ENCODE results near the gene RBMS3.

The RBMS3 gene

DNA sequence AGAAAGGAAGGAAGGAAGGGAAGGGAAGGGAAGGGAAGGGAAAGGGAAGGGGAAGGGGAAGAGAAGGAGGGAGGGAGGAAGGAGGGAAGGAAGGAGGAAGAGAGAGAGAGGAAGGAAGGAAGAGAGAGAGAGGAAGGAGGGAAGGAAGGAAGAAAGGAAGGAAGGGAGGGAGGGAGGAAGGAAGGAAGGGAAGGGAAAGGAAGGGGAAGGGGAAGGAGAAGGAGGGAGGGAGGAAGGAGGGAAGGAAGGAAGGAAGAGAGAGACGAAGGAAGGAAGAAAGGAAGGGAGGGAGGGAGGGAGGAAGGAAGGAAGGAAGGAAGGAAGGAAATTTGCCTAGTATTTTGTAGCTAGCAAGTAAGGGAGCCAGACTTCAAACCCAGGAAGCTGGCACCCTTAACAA lies 583.9 kb downstream of the RBMS3 start:
- no peak for DNase-seq (ENCODE audit: low spot score)
- FAIRE-seq: no peak

GRCh38 chr3:29868543-29869101 lies 587.8 kb downstream of the RBMS3 start:
- no peak for FAIRE-seq
- DNase-seq (ENCODE audit: low spot score): no peak

DNA sequence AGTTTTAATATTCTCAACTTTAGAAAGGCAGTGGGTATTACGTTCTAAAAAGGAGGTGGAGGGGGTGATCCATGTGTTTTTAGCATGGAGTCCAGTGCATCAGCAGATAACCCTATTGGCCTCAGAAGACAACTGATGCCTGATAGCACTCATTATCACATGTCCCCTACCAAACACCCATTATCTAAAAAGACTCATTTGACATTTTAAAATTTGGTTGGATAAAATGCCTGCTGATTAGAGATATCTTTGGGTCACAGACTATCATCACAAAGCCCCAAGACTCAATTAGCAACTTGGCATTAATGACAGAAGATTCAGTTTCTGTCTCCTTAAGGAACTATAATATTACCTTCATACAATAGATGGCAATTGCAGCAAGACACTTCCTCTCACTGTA lies 589.3 kb downstream of the RBMS3 start:
- FAIRE-seq (no peak), DNase-seq (ENCODE audit: low spot score) (no peak)

DNA sequence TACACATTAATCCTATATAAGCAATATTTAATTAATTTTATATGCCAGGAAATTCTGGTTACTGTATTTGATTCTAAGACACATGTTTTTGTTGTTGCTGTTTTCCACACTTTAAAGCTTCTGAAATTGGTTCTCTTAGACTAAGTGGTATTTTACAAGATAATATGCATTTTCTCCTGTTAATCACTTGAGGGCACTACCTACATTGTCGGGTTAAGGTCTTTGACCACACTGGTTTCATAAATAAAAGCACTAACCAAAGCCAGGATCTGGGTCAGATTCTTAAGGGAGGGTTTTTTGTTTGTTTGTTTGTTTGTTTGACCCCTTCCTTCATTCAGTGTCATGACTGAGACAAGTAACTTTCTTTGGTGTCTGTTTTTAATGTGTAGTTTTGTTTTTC lies 590.2 kb downstream of the RBMS3 start:
- no peak for DNase-seq (ENCODE audit: low spot score)
- no peak for FAIRE-seq

- FAIRE-seq (no peak), DNase-seq (ENCODE audit: low spot score) (no peak)
Measured at GRCh38 chr3:29880809-29881208, 599.9 kb downstream of the RBMS3 start.

- DNase-seq (ENCODE audit: low spot score) (no peak), FAIRE-seq (no peak)
Measured at GRCh38 chr3:29887451-29887850, 606.6 kb downstream of the RBMS3 start.

- FAIRE-seq (no peak), DNase-seq (ENCODE audit: low spot score) (no peak)
Measured at GRCh38 chr3:29889215-29889614, 608.3 kb downstream of the RBMS3 start.

DNA sequence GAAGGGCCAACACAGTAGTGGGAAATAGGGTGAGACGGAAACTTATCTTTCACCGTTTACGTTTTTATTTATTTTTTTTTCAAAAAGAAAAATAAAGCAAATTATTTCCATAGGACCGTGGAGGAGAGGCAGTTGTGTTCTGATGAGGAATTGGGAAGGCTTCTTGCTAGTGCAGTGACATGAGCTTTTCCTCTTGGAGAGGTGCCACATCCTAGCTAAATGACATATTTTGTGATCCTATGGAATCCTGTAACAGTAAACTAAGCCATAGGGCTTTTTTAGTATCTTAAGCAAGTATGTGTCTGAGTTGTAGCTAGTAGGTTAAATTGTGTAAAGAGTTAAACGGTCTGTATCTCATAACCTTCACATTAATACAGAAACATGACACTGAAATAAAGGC lies 609.9 kb downstream of the RBMS3 start:
- FAIRE-seq (no peak), DNase-seq (ENCODE audit: low spot score) (no peak)

DNA sequence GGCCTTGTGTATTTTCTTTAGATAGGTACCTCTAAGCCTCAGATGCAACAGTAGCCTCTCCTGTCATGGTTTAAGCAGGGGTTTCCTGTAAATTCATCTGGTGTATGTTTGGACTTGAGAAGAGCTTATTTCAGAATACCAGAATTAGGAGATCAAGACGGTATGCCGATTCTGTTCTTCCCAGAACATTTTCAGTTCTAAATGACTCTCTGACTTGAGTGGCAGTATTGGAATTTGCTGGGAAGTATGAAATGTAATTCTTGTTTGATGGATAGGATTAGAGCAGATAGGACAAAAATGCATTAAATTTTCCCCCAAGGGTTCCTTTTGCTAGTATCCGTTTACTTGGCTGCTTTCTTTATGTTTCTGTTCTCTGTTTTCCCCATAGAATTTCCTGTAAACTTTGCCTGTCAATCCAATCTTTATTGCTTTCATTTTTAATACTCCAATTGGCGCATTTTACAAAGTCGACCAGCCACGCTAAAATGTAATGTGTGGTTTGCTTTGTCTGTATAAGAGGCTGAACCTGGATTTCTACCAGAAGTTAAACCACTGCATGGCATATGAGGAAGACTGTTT lies 612.2 kb downstream of the RBMS3 start:
- FAIRE-seq: no peak
- no peak for DNase-seq (ENCODE audit: low spot score)

DNA sequence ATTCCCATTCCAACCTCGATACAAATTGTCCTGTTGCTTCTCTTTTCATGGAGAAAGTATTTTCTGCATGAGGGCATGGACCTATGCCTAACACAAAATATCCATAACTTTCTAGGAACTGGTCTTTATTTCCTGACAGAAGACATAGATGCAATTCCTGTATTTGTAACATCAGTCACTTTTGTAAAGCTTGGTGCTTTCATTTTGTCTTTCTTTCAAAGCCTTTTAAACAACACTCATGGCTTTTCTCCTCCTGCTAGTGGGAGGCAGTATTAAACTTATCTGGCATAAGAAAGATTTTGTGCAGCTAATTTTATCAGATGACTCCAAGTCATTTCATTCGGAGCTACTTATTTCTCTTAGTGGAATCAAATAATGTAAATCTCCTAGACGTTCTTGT lies 616.0 kb downstream of the RBMS3 start:
- DNase-seq (ENCODE audit: low spot score) (no peak), FAIRE-seq (no peak)

- FAIRE-seq: no peak
Measured at GRCh38 chr3:29898171-29898965, 617.5 kb downstream of the RBMS3 start.

GRCh38 chr3:29899021-29899420 lies 618.1 kb downstream of the RBMS3 start:
- DNase-seq (ENCODE audit: low spot score) (no peak), FAIRE-seq (no peak)

More at GRCh38 chr3:29898171-29898965, 617.5 kb downstream of the RBMS3 start:
- DNase-seq (ENCODE audit: low spot score): no peak

GRCh38 chr3:29901097-29901496 lies 620.2 kb downstream of the RBMS3 start:
- DNase-seq (ENCODE audit: low spot score) (no peak), FAIRE-seq (no peak)

- DNase-seq (ENCODE audit: low spot score) (no peak), FAIRE-seq (no peak)
Measured at GRCh38 chr3:29903600-29903999, 622.7 kb downstream of the RBMS3 start.

DNA sequence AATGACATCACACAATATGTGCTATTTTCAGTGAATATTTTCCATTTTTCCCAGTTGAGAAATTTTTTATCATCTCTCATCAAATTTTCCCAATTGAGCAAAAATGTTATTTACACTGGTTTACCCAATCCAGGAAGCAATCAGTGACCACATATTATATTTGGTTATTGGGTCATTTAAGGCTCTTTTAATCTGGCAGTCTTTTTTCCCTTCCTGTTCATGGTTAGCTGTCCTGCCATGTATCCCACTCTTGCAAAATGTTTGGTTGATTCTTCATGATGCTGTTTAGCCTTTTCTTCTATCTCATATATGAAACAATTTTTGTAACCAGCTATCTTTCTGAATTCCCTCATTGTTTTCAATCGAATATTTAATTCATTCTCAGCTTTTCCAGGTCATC lies 626.0 kb downstream of the RBMS3 start:
- FAIRE-seq: no peak
- DNase-seq (ENCODE audit: low spot score): no peak

GRCh38 chr3:29912600-29913288 lies 631.9 kb downstream of the RBMS3 start:
- DNase-seq (ENCODE audit: low spot score) (no peak), FAIRE-seq (no peak)

DNA sequence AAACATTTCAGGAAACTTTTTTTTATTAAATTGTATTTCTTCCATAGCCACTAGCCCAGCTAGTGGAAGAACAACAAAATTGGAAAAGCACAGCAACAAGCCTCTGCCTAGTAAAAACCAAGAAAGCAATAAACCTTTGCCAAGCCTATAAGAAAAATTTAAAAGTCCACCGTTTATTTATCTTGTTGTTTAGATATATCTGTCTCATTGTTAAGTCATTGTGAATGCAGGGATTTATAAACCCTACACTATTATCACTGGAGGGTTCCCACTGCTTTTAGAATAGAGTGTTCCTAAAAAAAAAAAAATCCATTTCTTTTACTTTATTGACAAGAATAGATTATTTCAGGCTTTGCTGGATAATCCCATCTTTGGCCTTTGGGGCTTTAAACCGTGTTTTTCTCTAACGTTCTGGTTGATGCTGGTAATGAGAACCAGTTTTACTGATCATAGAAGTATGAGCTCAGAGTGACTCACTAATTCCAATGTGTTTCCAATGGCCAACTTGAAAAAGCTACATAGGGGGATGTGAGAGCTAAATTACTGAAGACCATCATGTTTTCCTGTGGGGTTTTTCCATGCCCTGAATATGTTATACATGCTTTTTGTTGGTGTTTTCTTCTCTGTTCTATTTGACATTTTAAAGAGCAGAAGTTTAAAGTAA lies 634.1 kb downstream of the RBMS3 start:
- FAIRE-seq: no peak
- DNase-seq (ENCODE audit: low spot score): peak; percentile 4

GRCh38 chr3:29919571-29919970 lies 638.7 kb downstream of the RBMS3 start:
- FAIRE-seq (no peak), DNase-seq (ENCODE audit: low spot score) (no peak)

DNA sequence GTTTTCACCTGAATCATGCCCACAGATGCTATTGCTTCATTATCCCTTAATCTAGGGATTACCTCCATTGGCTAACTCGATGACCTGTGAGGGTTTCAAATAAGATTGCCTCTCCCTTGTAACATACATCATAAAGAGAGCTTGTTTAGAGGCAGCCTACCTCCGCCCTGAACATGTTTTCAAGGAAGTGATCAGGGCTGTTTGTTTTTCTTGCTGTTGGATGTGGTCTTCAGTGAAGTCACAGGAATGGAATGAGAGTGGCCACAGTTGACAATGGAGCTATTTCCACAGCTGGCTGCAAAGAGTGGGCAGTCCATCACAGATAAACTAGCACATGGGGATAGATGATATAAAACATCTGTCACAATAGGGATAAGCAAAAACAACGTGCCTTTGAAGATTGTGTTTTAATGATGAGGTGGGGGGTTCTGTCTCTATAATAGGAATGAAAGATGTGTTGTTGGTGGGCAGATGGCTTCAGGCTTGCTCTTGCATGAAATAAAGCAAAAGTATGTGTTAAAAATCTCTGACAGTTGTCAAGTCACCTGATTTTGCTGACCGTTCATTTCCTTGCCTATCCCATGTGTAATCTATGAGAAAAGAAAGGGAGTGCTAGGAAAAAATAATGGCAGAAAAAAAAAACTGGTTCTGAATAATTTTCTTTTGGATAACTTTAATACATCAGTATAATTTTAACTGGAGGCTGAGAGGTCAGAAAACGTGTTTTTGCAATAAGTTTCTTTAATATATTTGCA lies 642.3 kb downstream of the RBMS3 start:
- DNase-seq (ENCODE audit: low spot score) (peak; percentile 75), FAIRE-seq (peak; percentile 32)

GRCh38 chr3:29924783-29925561 lies 644.1 kb downstream of the RBMS3 start:
- no peak for DNase-seq (ENCODE audit: low spot score)
- FAIRE-seq: no peak
